GM13977 (cell line): ENCODE measurements around the gene SCFD2.
"Not testable (repeated sequence)": the region's sequence is repeated elsewhere in the genome, so short reads cannot be mapped to it uniquely, and the experiment has no call there.

Experiments used
- DNase-seq: peaks from one replicate; pipeline ENCODE4 v3.0.0; 2012; ENCODE audit warnings: low spot score
- in situ Hi-C: fragments of 300-500 bp; cut with MboI; formaldehyde crosslinking; loops from one replicate; pipeline ENCODE4 v1.12.0; 2022; ENCODE audit warnings: low sequenced_read_pairs, low pct_unique_long_range_greater_than_20kb, mixed read lengths, inconsistent platforms; ENCODE audit not compliant: unreplicated experiment
- TF ChIP-seq, protein P1 (sequence below): IDR thresholded peaks from 2 replicates; pipeline ENCODE4 v1.5.1; 2012; ENCODE audit warnings: mild to moderate bottlenecking, control low read depth; ENCODE audit not compliant: insufficient read depth; ENCODE audit errors: extremely low read depth, missing control alignments

Gene SCFD2

DNA sequence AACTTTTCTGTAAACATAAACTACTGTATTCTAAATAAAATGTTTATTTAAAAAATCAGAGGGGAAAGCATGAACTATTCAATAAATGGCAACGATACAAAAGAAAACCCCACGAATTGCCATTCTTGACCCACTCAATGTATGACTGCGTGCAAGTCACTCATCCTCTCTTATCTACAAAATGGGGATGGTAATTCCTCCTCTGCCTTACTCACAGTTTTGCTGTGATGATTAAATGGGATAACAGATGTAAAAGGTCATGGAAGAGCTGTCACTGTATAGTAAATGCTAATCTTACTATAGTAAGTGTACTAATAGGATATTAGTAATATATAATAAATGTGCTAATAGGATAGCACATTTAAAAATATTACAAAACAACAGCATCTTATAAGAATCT, 173.4 kb downstream of the SCFD2 start:
- in situ Hi-C loops, result loop anchor here (25.0 kb wide), 2 partner anchors 620 to 1020 kb away; no protein-coding TSS in a partner anchor
- TF ChIP-seq, protein P1, sequence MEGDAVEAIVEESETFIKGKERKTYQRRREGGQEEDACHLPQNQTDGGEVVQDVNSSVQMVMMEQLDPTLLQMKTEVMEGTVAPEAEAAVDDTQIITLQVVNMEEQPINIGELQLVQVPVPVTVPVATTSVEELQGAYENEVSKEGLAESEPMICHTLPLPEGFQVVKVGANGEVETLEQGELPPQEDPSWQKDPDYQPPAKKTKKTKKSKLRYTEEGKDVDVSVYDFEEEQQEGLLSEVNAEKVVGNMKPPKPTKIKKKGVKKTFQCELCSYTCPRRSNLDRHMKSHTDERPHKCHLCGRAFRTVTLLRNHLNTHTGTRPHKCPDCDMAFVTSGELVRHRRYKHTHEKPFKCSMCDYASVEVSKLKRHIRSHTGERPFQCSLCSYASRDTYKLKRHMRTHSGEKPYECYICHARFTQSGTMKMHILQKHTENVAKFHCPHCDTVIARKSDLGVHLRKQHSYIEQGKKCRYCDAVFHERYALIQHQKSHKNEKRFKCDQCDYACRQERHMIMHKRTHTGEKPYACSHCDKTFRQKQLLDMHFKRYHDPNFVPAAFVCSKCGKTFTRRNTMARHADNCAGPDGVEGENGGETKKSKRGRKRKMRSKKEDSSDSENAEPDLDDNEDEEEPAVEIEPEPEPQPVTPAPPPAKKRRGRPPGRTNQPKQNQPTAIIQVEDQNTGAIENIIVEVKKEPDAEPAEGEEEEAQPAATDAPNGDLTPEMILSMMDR, result no peak
- DNase-seq, result no peak

DNA sequence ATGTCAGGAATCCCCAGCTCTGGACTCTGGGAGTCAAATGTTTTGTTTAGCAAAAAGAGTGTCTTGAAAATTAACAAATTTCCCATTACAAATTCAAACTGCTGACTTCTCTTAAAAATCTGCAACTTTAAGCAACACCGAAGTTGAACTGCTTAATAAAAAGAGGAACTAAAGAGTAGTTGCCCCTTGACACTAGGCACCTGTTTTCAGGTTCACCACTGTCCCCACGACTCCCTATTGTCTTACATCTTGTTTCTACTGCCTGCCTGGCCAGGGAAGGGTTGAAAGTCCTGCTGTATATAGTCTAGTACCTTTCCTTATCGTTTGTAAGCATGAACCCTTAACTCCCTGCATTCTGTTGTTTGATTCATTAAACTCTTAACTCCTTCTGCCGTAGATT, 173.9 kb downstream of the SCFD2 start:
- in situ Hi-C loops, result loop anchor here (25.0 kb wide), 2 partner anchors 620 to 1020 kb away; no protein-coding TSS in a partner anchor
- no peak for DNase-seq

DNA sequence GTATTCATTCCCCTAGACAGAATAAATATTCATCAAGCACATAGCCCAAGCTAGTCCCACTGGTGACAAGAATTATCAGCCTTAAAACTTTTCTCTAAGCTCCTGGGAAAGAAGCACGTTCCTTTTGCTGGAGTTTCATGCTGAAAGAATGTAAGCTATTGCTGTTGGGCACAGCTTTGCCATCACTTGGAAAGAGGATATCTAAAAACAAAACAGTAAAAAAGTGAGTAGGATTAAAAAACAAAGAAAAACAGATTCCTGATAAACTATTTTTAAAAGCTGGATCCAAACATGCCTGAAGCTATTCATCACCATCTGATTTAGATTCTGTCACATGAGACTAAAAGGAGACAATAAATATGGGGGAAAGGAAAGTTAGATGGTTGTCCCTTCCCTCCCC, 176.8 kb downstream of the SCFD2 start:
- DNase-seq, result no peak
- in situ Hi-C loops, result loop anchor here (25.0 kb wide), 2 partner anchors 623 to 1023 kb away; no protein-coding TSS in a partner anchor

More for the DNA sequence above, 173.9 kb downstream of the SCFD2 start:
- TF ChIP-seq, protein P1, result no peak

DNA sequence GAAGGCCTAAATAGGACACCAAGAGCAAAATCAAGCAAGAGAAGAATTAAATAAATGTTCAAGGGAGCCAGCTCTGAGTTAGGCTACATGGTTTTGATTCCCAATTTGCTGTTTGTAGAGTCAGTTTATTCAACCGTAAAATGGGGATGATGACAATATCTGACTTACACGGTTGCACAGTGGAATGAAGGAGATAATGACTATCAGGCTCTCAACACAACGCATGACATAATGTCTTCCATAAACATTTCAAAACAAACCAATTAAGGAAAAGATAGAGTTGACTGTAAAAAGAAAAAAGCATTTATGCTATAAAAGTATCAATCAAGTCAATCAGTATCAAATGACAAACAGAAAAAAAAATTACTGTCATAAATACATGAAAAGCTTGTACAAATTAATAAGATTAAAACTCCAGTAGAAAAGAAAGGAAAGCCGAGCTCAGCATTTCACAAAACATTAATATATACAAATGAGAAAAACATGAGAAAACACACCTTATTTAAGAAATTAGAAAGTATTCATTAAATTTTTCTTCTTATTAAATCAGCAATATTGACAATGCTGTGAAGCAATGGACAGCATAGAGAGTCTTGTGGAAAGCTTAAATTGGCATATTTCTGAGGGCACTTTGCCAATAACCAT, 179.0 kb downstream of the SCFD2 start:
- TF ChIP-seq, protein P1, result no peak
- in situ Hi-C loops, result loop anchor here (25.0 kb wide), 2 partner anchors 625 to 1025 kb away; no protein-coding TSS in a partner anchor
- no peak for DNase-seq

More for the DNA sequence above, 176.8 kb downstream of the SCFD2 start:
- TF ChIP-seq, protein P1, result no peak

DNA sequence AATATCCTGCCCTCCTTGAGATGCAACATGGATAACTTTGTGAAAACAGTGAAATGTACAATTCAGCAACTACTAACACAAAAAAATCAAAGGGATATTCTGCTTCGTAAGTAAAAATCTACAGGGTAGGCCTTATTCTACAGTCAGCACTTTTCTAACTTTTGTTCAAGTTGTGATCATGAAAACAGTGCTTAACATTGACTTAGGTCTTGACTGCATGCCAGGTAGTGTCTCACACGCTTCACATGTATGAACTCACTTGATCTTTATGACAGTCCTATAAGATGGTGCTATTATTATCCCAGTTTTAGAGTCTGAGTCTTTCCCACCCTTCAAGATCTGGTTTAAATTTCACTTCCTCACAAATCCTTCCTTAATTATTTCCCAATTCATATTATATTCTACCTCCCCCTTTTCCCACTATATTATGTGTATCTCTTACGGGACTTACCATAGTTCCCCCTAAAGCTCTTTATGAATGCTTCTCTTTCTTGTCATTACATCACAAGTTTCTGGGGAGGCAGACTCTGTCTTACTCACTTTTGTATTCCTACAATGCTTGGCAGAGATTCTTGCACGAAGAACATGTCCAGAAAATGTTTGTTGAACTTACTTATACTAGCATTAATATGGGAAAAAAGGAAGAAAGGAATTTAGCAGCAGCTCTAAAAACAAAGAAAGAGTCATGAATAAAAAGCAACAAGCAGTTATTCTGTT, 179.8 kb downstream of the SCFD2 start:
- TF ChIP-seq, protein P1, result no peak
- in situ Hi-C loops, result loop anchor here (25.0 kb wide), 2 partner anchors 626 to 1026 kb away; no protein-coding TSS in a partner anchor
- DNase-seq, result no peak

DNA sequence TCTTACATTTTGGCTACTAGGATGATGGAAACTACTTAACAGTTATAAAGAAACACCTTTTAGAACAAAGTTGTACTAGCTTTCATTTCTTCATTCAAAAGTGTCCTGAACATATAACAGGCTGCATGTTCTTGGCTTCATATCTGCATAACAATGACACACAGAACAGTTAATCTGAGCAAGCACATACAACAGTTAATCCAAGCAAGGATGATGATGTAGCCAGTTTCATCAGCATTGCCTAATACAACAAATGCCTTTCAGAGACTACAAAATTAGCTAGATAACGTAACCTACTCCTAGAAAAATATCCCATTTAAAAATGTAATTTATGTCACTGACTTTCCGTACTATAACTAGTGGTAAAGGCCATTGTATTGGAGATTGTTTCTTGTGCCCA, 182.1 kb downstream of the SCFD2 start:
- in situ Hi-C loops, result loop anchor here (25.0 kb wide), 2 partner anchors 629 to 1029 kb away; no protein-coding TSS in a partner anchor
- TF ChIP-seq, protein P1, result no peak
- DNase-seq, result no peak

DNA sequence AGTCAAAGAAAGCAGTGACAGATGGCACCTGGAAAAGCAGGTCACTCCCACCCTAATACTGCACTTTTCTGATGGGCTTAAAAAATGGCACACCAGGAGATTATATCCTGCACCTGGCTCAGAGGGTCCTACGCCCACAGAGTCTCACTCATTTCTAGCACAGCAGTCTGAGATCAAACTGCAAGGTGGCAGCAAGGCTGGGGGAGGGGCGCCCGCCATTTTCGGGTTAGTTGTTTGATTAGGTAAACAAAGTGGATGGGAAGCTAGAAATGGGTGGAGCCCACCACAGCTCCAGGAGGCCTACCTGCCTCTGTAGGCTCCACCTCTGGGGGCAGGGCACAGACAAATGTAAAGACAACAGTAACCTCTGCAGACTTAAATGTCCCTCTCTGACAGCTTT, 188.1 kb downstream of the SCFD2 start:
- in situ Hi-C loops, result loop anchor here (25.0 kb wide), 2 partner anchors 635 to 1035 kb away; no protein-coding TSS in a partner anchor

More for the DNA sequence above, 188.1 kb downstream of the SCFD2 start:
- not testable (repeated sequence) for DNase-seq
